Ascending aorta (tissue), 2 donors: ENCODE measurements around the gene NPDC1. TPM values are rescaled to one million over a fixed set of nuclear protein-coding genes. Genes with fewer than 3 reads are reported as not detected.

Experiments used
- DNase-seq, 2 donors: peaks; one replicate each; pipeline ENCODE4 v3.0.0-alpha.2; 2019; ENCODE audit warnings: low spot score in 2 of 2
- H3K27ac ChIP-seq, 2 donors: fragments of 200-600 bp; sonication (generic); one replicate each; pipeline ENCODE4 v1.5.1; 2016 to 2017; ENCODE audit warnings: mild to moderate bottlenecking in 1 of 2
- H3K27me3 ChIP-seq: fragments of 200-600 bp; sonication (generic); one replicate; pipeline ENCODE4 v1.5.1; 2017
- H3K36me3 ChIP-seq, 2 donors: fragments of 200-600 bp; sonication (generic); one replicate each; pipeline ENCODE4 v1.5.1; 2016
- H3K4me1 ChIP-seq, 2 donors: fragments of 200-600 bp; sonication (generic); one replicate each; pipeline ENCODE4 v1.5.1; 2016 to 2017; ENCODE audit warnings: mild to moderate bottlenecking in 1 of 2
- H3K4me3 ChIP-seq, 2 donors: fragments of 200-600 bp; sonication (generic); one replicate each; pipeline ENCODE4 v1.5.1; 2016 to 2017; ENCODE audit warnings: mild to moderate bottlenecking in 1 of 2
- H3K9me3 ChIP-seq, 2 donors: fragments of 200-600 bp; sonication (generic); one replicate each; pipeline ENCODE4 v1.5.1; 2016
- CTCF ChIP-seq, 3 experiments: fragments of 200-600 bp in 2 of 3; fragments of 450-650 bp in 1 of 3; sonication (generic) in 2 of 3; IDR thresholded peaks; one replicate each; pipeline ENCODE4 v1.5.1; 2016 to 2019; ENCODE audit warnings: antibody characterized with exemption in 3 of 3, mild to moderate bottlenecking in 1 of 3, moderate library complexity in 1 of 3
- intact Hi-C: fragments of 100-400 bp; cut with DNase I; formaldehyde crosslinking; loops from one replicate; pipeline ENCODE4 v1.15.1; 2023
- total RNA-seq: library from RNA; depleted of rRNA; stranded (reverse); fragments of >200 nt; gene quantifications from one replicate; pipeline ENCODE4 v1.1.0, GENCODE V29; 2016

Gene NPDC1
- total RNA-seq, 1 donor from 2014 or later = 579 TPM

GRCh38 chr9:137068539-137069507 is 22.8 kb upstream of the NPDC1 start:
- no peaks in the 10 kb centered on the region for H3K9me3 ChIP-seq
- no peak for DNase-seq
- no peaks in the 10 kb centered on the region for H3K36me3 ChIP-seq
- no peak overlapping the region for H3K27ac ChIP-seq
- H3K4me1 ChIP-seq = peaks cover 0 to 10% of the 10 kb centered on the region in 2 donors
- peak overlapping the region in 1 of 2 donors; percentile 63 for H3K4me3 ChIP-seq
- peaks cover 15% of the 10 kb centered on the region for H3K27me3 ChIP-seq
- TF ChIP-seq CTCF (IDR thresholded peaks at IDR 0.05) = no peak
- intact Hi-C loops = no loop called here

GRCh38 chr9:137067860-137068538 is 22.0 kb upstream of the NPDC1 start:
- peak; percentile 73 to 80 (median 74) for TF ChIP-seq CTCF (IDR thresholded peaks at IDR 0.05)
- Histone ChIP-seq H3K27me3 (peaks cover 15% of the 10 kb centered on the region), H3K9me3 (no peaks in the 10 kb centered on the region), H3K36me3 (no peaks in the 10 kb centered on the region), H3K27ac (no peak overlapping the region), H3K4me3 (no peak overlapping the region), H3K4me1 (peaks cover 0 to 10% of the 10 kb centered on the region in 2 donors)
- peak in 1 of 2 donors; percentile 84 for DNase-seq
- intact Hi-C loops = no loop called here

GRCh38 chr9:137066096-137066861 is 20.3 kb upstream of the NPDC1 start:
- Histone ChIP-seq H3K9me3 (no peaks in the 10 kb centered on the region), H3K27me3 (peaks cover 15% of the 10 kb centered on the region), H3K36me3 (no peaks in the 10 kb centered on the region), H3K4me3 (no peak overlapping the region), H3K27ac (no peak overlapping the region), H3K4me1 (peaks cover 0 to 10% of the 10 kb centered on the region in 2 donors)
- no peak for TF ChIP-seq CTCF (IDR thresholded peaks at IDR 0.05)
- intact Hi-C loops = no loop called here
- no peak for DNase-seq

- DNase-seq = no peak
- H3K36me3 ChIP-seq = no peaks in the 10 kb centered on the region
- H3K4me1 ChIP-seq = peaks cover 0 to 3% of the 10 kb centered on the region in 2 donors
- TF ChIP-seq CTCF (IDR thresholded peaks at IDR 0.05) = no peak
- no peak overlapping the region for H3K4me3 ChIP-seq
- no peak overlapping the region for H3K27ac ChIP-seq
- peaks cover 15% of the 10 kb centered on the region for H3K27me3 ChIP-seq
- no peaks in the 10 kb centered on the region for H3K9me3 ChIP-seq
- intact Hi-C loops = loop anchor here (2.0 kb wide), 1 partner anchor 19 kb away; the partner anchor contains the start of gene NPDC1
Measured at GRCh38 chr9:137065336-137065967, 19.5 kb upstream of the NPDC1 start.

- H3K4me1 ChIP-seq = peaks cover 0 to 3% of the 10 kb centered on the region in 2 donors
- intact Hi-C loops = loop anchor here (2.0 kb wide), 1 partner anchor 18 kb away; the partner anchor contains the start of gene NPDC1
- TF ChIP-seq CTCF (IDR thresholded peaks at IDR 0.05) = no peak
- no peak for DNase-seq
- H3K27me3 ChIP-seq = peaks cover 15% of the 10 kb centered on the region
- no peak overlapping the region for H3K27ac ChIP-seq
- no peaks in the 10 kb centered on the region for H3K36me3 ChIP-seq
- H3K4me3 ChIP-seq = no peak overlapping the region
- H3K9me3 ChIP-seq = no peaks in the 10 kb centered on the region
Measured at GRCh38 chr9:137064880-137065164, 18.8 kb upstream of the NPDC1 start.
